ENCODE results near the gene C2CD4A.

- TF ChIP-seq CTCF (IDR thresholded peaks at IDR 0.05) (no peak), POLR2AphosphoS5 (IDR thresholded peaks at IDR 0.05) (no peak), POLR2A (IDR thresholded peaks at IDR 0.05) (no peak)
Measured at GRCh38 chr15:62094388-62094787, 27.6 kb downstream of the C2CD4A start.

Measured in gastroesophageal sphincter (tissue), 3 donors.